Ascending aorta (tissue), 2 donors: Measurements from ENCODE around the gene BAHCC1. TPM values are rescaled to one million over a fixed set of nuclear protein-coding genes. Genes with fewer than 3 reads are reported as not detected.

Experiments
- DNase-seq, 2 donors: peaks; one replicate each; pipeline ENCODE4 v3.0.0-alpha.2; 2019; ENCODE audit warnings: low spot score in 2 of 2
- H3K27ac ChIP-seq, 2 donors: fragments of 200-600 bp; sonication (generic); one replicate each; pipeline ENCODE4 v1.5.1; 2016 to 2017; ENCODE audit warnings: mild to moderate bottlenecking in 1 of 2
- H3K27me3 ChIP-seq: fragments of 200-600 bp; sonication (generic); one replicate; pipeline ENCODE4 v1.5.1; 2017
- H3K36me3 ChIP-seq, 2 donors: fragments of 200-600 bp; sonication (generic); one replicate each; pipeline ENCODE4 v1.5.1; 2016
- H3K4me1 ChIP-seq, 2 donors: fragments of 200-600 bp; sonication (generic); one replicate each; pipeline ENCODE4 v1.5.1; 2016 to 2017; ENCODE audit warnings: mild to moderate bottlenecking in 1 of 2
- H3K4me3 ChIP-seq, 2 donors: fragments of 200-600 bp; sonication (generic); one replicate each; pipeline ENCODE4 v1.5.1; 2016 to 2017; ENCODE audit warnings: mild to moderate bottlenecking in 1 of 2
- H3K9me3 ChIP-seq, 2 donors: fragments of 200-600 bp; sonication (generic); one replicate each; pipeline ENCODE4 v1.5.1; 2016
- intact Hi-C: fragments of 100-400 bp; cut with DNase I; formaldehyde crosslinking; loops from one replicate; pipeline ENCODE4 v1.15.1; 2023
- total RNA-seq: library from RNA; depleted of rRNA; stranded (reverse); fragments of >200 nt; gene quantifications from one replicate; pipeline ENCODE4 v1.1.0, GENCODE V29; 2016
- TF ChIP-seq, protein P1 (sequence below), 3 experiments: fragments of 200-600 bp in 2 of 3; fragments of 450-650 bp in 1 of 3; sonication (generic) in 2 of 3; IDR thresholded peaks; one replicate each; pipeline ENCODE4 v1.5.1; 2016 to 2019; ENCODE audit warnings: antibody characterized with exemption in 3 of 3, mild to moderate bottlenecking in 1 of 3, moderate library complexity in 1 of 3

The BAHCC1 gene
- total RNA-seq, 1 donor from 2014 or later: 29.1 TPM

DNA sequence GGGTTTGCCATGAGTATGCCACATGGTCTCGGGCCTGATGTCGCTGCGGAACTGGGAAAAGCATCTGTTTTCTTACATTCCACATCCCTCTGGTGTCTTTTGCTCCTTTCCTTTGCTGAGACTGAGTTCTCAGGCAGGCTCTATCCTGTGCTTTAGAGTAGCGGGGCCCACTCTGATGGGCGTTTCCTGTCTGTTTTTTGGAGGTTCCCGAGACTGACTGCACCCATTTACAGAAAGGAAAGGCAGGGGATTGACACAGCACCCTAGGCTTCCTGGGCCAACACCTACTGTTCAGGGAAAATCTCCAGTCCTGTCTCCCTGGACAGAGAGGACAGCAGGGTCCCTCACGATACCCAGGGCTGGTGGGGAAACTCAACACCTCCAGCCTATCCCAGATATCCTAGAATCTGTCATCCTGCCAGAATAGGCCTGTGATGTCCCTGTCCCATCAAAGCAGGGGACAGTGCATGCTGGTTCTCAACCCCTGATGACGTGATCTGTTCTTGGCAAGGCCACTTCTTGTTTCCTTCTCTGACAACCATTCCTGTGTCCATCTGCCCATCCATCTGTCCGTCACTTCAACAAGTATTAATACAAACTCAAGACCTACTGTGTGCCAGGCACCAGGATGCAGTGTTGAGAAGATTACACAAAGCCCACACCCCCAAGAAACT, 75.2 kb downstream of the BAHCC1 start:
- TF ChIP-seq, protein P1, sequence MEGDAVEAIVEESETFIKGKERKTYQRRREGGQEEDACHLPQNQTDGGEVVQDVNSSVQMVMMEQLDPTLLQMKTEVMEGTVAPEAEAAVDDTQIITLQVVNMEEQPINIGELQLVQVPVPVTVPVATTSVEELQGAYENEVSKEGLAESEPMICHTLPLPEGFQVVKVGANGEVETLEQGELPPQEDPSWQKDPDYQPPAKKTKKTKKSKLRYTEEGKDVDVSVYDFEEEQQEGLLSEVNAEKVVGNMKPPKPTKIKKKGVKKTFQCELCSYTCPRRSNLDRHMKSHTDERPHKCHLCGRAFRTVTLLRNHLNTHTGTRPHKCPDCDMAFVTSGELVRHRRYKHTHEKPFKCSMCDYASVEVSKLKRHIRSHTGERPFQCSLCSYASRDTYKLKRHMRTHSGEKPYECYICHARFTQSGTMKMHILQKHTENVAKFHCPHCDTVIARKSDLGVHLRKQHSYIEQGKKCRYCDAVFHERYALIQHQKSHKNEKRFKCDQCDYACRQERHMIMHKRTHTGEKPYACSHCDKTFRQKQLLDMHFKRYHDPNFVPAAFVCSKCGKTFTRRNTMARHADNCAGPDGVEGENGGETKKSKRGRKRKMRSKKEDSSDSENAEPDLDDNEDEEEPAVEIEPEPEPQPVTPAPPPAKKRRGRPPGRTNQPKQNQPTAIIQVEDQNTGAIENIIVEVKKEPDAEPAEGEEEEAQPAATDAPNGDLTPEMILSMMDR (IDR thresholded peaks at IDR 0.05): no peak
- H3K4me1 ChIP-seq: no peaks in the 10 kb centered on the region
- no peaks in the 10 kb centered on the region for H3K9me3 ChIP-seq
- no peak for DNase-seq
- no peak overlapping the region for H3K4me3 ChIP-seq
- H3K27ac ChIP-seq: no peak overlapping the region
- no peaks in the 10 kb centered on the region for H3K36me3 ChIP-seq
- intact Hi-C loops: no loop called here
- H3K27me3 ChIP-seq: no peaks in the 10 kb centered on the region

DNA sequence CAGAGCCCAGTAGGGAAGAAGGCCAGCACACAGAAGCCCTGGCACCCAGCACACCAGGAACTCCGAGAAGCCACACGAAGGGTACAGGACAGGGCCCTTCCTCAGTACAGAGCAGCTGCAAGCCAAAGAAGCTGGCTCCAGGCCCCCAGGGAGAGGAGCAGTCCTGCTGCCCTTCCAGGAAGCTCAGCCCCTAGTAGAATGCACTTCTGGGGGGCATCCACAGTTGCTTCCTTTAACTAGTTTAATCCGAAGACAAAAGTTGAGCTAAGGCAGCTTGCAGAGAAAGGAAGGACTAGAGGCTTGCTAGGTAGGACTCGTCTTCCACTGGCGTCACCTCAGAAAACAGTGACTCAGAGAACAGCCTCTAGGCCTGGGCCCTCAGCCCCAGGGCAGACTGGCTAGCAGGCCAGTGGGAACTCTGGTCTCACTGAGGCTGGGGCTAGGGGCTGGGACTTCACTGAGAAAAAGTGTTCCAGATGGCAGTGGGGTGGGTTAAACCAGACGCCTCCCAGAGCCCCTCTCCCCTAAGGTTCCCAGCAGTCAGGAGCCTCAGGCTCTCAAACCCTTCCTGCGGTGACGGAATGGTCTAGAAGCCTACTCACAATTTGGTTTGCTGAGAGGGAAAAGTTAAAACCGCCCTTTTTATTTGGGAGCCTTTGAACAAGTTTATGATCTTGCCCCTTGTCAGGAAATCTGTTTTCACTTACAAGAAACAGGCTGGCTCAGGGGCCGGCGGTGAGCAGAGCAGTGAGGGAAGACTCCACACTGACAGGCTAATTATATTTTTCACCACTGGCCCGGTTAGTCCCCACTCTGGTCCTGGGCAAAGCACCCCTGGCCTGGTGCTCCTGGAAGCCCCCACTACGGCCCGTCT, 75.9 kb downstream of the BAHCC1 start:
- no peaks in the 10 kb centered on the region for H3K9me3 ChIP-seq
- H3K4me3 ChIP-seq: no peak overlapping the region
- TF ChIP-seq, protein P1 (IDR thresholded peaks at IDR 0.05): no peak
- no peaks in the 10 kb centered on the region for H3K36me3 ChIP-seq
- H3K4me1 ChIP-seq: no peaks in the 10 kb centered on the region
- no peak overlapping the region for H3K27ac ChIP-seq
- no peaks in the 10 kb centered on the region for H3K27me3 ChIP-seq
- intact Hi-C loops: no loop called here
- DNase-seq: no peak

DNA sequence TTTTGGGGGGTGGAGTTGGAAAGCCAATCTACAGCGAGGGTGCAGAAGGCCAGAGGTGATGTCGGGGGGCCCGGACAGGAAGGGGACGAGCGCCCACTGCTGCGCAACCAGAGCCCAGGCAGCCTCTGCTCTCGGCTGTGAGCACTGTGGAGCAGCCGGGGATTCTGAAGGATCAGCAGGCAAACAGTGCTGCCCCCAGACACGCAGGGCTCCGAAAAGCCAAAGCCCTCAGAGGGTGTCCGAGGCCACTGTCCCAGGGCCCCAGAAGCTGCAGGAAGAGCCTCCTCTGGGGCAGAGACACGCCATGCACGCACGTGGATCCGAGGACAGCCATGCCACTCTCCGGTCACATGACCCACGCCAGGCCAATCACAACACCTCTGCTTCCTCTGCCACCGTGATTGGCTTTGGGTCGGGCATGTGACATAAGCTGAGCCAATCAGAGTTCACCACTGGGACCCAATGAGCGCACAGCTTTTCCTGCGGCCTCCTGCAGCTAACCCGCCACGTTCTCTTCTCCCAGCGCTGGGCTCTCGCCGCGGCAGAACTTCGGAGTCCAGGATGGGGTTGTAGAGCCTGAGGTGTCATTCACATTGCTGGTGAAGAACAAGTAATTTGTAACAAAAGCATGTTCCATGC, 76.7 kb downstream of the BAHCC1 start:
- no peaks in the 10 kb centered on the region for H3K9me3 ChIP-seq
- H3K27me3 ChIP-seq: no peaks in the 10 kb centered on the region
- intact Hi-C loops: no loop called here
- H3K36me3 ChIP-seq: no peaks in the 10 kb centered on the region
- H3K4me1 ChIP-seq: no peaks in the 10 kb centered on the region
- H3K4me3 ChIP-seq: no peak overlapping the region
- no peak overlapping the region for H3K27ac ChIP-seq
- no peak for DNase-seq
- TF ChIP-seq, protein P1 (IDR thresholded peaks at IDR 0.05): no peak

DNA sequence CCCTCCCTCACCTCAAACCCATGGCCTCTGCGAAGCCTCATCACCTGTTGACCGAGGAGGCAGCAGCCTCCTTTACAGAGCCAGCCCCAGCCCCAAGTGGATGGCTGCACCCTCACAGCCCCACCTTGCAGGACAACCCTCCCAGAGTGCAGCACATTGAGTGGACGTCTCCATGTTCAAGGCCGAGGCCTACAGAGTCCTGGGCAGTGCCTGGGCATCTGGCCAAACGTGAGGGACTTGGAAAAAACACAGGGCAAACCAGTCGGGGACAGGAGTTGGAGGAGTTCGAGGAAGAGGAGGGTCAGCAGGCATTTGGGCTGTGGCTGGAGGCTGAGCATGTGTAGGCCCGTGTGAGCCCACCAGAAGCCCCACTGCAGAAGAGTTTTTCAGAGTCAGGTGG, 77.8 kb downstream of the BAHCC1 start:
- intact Hi-C loops: no loop called here
- no peaks in the 10 kb centered on the region for H3K9me3 ChIP-seq
- no peaks in the 10 kb centered on the region for H3K36me3 ChIP-seq
- H3K27me3 ChIP-seq: no peaks in the 10 kb centered on the region
- TF ChIP-seq, protein P1 (IDR thresholded peaks at IDR 0.05): no peak
- H3K4me3 ChIP-seq: no peak overlapping the region
- H3K4me1 ChIP-seq: no peaks in the 10 kb centered on the region
- no peak overlapping the region for H3K27ac ChIP-seq
- DNase-seq: no peak

DNA sequence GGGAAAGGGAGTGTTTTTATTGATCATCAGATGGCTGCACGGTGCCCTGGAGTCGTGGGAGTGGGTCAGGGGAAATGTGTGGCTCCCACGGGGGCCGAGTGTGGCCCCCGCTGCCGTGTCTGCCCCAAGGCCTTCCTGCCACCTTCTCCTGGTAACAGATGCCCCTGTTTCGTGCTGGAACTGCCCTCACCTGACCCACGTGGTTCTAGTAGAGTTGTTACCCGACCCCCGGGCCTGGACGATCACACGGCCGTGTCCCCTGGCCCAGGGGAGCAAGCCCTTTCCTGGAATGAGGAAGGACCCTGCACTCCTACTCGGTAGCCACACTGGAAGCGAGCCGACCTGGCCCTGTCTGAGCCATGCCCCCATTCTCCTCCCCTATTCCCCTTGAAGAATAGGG, 79.7 kb downstream of the BAHCC1 start:
- no peaks in the 10 kb centered on the region for H3K27me3 ChIP-seq
- intact Hi-C loops: no loop called here
- DNase-seq: no peak

More for the DNA sequence above, 79.7 kb downstream of the BAHCC1 start:
- TF ChIP-seq, protein P1 (IDR thresholded peaks at IDR 0.05): no peak
- H3K4me1 ChIP-seq: peaks cover 0 to 3% of the 10 kb centered on the region in 2 donors
- no peaks in the 10 kb centered on the region for H3K36me3 ChIP-seq
- no peak overlapping the region for H3K27ac ChIP-seq
- no peaks in the 10 kb centered on the region for H3K9me3 ChIP-seq
- no peak overlapping the region for H3K4me3 ChIP-seq
